GM18868 (cell line): Measurements from ENCODE around the gene SLIT1.

Experiments used
- ATAC-seq: cut with Tn5 transposase; IDR thresholded peaks from one replicate; pipeline ENCODE4 v1.9.1; 2021; ENCODE audit warnings: mild to moderate bottlenecking, moderate library complexity; ENCODE audit not compliant: unreplicated experiment

The SLIT1 gene

GRCh38 chr10:97204826-97205679, 19.3 kb upstream of the SLIT1 start:
- ATAC-seq = no peak

GRCh38 chr10:97203220-97203619, 17.5 kb upstream of the SLIT1 start:
- no peak for ATAC-seq

DNA sequence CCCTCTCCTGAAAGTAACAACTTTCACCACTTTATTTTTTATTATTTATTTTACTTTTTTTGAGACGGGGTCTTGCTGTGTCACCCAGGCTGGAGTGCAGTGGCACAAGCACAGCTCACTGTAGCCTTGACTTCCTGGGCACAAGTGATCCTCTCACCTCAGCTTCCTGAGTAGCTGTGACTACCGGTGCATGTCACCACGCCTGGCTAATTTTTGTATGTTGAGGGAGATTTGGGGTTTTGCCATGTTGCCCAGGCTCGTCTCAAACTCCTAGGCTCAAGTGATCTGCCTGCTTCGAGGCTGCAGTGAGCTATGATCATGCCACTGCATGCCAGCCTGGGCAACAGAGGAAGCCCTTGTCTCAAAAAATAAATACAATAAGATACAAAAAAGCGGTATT, 14.9 kb upstream of the SLIT1 start:
- ATAC-seq = peak; percentile 43

DNA sequence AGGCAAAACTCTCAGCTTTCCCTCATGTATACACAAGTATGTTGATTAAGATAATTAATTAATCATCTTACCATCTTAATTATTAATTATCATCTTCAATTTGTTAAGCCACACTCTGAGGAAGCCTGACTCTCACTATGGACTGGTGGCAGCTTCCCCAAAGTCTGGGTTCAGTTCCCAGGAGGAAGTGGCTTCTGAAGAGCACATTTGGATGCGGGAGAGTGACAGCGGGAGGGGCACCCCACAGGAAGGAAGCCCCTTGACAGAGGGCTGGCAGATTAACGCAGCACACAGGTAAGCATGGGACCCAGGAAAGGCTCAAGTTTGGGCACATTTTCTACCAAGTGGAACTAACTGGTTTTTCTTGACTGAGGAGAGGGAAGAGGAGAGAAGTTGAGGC, 13.4 kb upstream of the SLIT1 start:
- no peak for ATAC-seq

GRCh38 chr10:97197030-97197500, 11.3 kb upstream of the SLIT1 start:
- ATAC-seq = no peak

DNA sequence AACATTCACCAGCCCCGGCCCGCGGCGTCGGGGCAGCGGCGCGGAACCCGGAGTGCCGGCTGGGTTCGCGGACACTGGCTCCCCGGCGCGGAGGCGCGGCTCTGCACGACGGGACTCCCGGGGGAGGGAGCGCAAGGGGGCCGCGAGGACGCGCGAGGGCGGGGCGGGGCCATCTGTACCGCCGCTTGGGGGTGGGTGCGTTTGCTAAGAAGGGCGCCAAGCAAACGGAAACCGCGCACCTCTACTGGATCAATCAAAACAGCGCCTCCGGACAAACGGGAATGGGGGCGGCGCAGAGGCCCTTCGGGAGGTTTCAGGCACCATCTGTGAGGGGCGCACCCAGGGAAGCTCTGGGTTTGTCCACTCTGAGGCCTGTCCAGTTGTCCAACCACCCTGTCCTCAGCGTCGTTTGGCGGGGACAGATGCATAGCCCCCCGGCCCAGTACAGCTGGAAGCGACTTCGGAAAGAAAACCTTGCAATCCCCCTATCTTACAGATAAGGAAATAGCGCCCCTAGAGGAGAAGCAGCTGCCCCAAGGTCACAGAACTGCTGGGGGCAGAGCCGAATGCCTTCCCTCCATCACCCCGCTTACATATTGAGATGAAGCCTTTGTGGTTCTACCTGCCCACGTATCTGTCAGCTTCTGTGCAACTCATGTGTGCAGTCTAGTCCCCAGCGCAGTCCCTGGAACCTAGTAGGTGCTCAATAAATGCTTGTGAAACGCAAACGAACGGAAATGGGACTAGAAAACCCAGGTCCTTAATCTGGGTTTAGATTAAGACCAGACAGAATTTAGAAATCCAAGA, 10.7 kb upstream of the SLIT1 start:
- ATAC-seq = peak; percentile 53

DNA sequence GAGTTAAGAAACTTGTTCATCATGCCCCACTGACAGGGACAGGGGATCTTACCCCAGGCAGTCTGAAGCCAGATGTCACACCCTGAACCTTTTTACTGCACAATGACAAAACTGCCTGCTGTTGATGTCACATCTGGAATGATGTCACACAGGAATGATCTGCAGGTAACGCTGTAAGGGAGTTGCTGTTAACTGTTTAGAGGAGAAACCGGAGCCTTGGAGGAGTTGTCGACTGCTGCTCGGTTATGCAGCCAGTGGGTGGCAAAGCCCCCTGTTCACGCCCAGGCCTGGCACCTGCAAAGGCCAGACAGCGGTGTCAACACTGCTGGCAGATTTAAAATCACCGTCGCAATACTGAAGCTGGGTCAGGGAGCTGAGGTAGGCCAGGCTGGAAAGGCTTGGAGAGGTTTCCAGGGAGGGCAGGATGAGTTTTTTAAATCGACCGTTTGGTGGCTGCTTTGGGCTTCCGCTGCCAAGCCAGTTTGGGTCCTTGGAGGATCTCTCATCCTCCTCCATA, 10.0 kb upstream of the SLIT1 start:
- no peak for ATAC-seq

DNA sequence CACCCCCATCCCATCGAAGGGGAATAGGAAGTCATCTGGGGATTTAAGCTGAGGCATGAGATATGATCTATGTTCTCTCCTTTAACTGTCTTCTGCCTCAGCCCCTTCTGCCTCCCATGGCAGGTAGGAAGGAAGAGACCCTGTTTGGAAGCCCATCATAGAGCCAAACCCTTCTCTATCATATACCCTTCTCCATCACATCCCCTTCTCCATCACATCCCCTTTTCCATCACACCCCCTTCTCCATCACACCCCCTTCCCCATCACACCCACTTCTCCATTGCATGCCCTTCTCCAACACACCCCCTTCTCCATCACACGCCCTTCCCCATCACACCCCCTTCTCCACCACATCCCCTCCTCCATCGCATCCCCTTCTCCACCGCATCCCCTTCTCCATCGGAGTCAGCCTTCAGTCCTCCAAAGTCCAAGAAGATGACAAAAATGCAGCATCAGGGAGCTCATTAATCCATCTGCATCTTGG, 7.2 kb upstream of the SLIT1 start:
- no peak for ATAC-seq

GRCh38 chr10:97190450-97190849, 4.7 kb upstream of the SLIT1 start:
- ATAC-seq = no peak

DNA sequence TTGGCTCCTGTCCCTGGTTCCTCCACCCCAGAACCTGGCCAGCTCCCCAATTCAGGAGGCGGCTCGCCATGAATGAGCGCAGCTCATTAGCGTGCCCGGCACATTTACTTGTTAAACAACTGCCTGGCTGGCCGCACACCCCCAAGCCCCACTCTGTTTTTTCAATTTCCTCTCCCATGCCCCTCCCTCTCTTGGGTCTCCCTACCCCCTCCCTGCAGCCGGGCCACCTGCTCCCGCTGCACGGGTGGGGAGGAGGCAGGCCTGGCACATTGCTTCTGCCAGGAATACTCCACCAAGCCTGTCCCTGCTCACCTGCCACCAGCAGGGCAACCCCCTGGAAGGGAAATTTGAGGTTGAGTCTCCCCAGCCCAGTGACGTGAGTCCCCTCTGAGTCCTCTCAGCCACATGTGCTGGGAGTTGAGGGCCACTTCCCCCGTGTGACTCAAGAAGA, 2.5 kb upstream of the SLIT1 start:
- ATAC-seq = no peak

- ATAC-seq = no peak
These were observed 1.2 kb upstream of the SLIT1 start for GRCh38 chr10:97186911-97187310.

- ATAC-seq = no peak
These were observed 811 bp downstream of the SLIT1 start for GRCh38 chr10:97184971-97185325.

GRCh38 chr10:97183314-97183713, 2.4 kb downstream of the SLIT1 start:
- ATAC-seq = no peak

DNA sequence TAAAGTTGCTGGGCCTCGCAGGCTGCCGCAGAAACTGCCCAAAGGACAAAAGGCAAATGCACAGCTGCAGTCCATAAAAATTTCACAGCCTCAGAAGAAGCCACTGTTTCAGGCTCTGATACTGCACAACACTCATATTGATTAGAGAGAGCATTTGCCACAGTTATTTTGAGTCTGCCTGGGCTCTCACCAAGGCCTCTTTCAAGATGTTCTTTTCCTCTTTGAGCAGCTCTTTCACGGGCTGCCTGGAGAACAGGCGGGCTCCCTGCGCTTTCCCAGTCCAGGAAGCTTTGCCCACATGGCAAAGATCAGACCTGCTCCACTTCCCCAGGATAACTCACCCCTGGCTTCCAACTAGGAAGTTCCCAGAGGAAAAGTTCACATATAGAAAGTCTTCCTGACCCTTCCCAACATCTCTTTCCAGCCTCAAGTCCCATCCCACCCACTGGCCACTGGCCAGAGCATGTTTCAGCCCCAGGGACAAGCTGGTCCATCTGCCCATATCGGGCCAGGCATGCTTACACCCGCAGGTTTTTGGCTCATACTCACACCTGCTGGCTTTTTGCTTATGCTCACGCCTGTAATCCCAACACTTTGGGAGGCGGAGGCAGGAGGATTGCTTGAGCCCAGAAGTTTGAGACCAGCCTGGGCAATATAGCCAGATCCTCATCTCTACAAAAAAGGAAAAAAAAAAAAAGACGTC, 3.3 kb downstream of the SLIT1 start:
- ATAC-seq = no peak

- ATAC-seq = no peak
These were observed 4.8 kb downstream of the SLIT1 start for GRCh38 chr10:97180986-97181385.

GRCh38 chr10:97180363-97180755, 5.4 kb downstream of the SLIT1 start:
- ATAC-seq = no peak

DNA sequence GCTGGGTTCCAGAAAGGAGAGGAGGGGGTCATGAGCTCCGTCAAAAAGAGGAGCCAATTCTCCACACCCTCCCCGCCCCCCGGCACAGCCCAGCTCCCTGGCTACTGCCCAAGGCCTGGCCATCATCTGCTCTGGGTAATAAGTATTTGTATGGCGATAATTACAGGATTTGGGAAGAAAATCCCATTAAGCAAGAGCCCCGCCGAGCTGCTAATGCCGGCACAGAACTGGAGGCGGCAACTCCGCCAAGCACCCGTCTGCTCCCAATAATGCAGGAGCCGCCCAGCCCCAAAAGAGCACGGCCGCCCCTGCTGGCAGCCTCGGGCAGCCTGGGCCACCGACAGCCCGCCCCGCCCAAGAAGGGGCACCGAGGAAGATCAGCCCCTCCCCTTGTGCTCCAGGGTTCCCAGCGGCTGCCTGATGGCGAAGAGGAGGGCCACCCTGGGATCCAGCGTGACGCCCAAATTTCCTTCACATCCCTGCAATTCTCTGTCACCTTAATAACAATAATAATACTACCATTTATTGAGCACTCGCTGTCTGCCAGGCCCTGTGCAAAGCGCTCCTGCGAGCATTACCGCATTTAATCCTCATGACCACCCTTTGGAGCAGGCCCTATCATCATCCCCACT, 5.9 kb downstream of the SLIT1 start:
- ATAC-seq = no peak

DNA sequence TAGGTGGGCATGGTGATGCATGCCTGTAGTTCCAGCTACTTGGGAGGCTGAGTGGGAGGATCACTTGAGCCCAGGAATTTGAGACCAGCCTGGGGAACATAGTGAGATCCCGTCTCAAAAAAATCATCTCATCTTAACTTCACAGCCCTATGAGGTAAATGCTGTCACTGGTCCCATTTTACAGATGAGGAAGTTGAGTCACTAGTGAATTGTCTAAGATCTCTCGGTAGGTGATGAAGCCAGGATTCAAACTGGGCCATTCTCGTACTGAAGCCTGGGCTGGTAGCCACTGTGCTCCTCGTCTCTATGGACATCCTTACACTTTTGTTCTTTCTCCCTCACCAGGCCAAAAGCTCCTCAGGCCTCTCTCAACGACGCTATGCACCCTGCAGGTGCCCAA, 6.4 kb downstream of the SLIT1 start:
- no peak for ATAC-seq

DNA sequence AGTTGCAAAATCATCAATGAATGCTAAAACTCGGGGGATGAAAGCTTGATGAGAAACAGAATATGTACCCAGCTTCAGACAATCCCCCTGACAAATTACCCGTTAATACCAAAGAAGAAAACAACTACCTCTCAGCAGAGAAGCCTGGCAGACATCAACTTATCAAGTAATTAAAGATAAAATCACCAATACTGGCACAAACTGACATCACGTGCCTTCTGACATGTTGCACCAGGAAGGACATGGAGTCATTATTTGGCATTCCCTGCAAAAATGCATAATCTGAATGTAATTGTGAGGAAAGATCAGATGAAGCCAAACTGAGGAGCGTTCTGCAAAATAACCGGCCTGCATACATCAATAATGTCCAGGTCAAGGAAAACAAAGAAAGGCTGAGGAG, 7.7 kb downstream of the SLIT1 start:
- no peak for ATAC-seq

DNA sequence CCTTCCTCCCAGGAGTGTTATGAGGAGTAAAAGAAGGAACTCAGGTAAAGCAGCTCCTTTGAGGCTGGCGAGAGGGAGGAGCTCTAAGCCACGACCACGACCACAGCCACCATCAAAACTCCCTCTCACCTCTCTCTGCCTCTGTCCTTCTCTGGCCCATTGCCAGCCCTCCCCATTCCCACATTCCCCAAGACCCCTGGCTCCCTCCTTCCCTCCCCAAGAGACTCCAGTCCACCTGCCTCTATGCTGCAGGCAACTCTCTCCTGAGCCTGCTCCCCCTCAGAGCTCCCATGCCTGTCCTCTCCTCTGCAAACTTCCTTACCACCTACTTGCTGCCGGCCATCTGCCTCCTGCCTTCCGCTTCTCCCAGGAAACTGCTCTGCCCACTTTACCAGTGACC, 9.5 kb downstream of the SLIT1 start:
- no peak for ATAC-seq

- no peak for ATAC-seq
These were observed 10.2 kb downstream of the SLIT1 start for GRCh38 chr10:97175586-97175985.
